ENCODE data around the gene ITGAL.
"Not testable (repeated sequence)": the region's sequence is repeated elsewhere in the genome, so short reads cannot be mapped to it uniquely, and the experiment has no call there.

Gene ITGAL

DNA sequence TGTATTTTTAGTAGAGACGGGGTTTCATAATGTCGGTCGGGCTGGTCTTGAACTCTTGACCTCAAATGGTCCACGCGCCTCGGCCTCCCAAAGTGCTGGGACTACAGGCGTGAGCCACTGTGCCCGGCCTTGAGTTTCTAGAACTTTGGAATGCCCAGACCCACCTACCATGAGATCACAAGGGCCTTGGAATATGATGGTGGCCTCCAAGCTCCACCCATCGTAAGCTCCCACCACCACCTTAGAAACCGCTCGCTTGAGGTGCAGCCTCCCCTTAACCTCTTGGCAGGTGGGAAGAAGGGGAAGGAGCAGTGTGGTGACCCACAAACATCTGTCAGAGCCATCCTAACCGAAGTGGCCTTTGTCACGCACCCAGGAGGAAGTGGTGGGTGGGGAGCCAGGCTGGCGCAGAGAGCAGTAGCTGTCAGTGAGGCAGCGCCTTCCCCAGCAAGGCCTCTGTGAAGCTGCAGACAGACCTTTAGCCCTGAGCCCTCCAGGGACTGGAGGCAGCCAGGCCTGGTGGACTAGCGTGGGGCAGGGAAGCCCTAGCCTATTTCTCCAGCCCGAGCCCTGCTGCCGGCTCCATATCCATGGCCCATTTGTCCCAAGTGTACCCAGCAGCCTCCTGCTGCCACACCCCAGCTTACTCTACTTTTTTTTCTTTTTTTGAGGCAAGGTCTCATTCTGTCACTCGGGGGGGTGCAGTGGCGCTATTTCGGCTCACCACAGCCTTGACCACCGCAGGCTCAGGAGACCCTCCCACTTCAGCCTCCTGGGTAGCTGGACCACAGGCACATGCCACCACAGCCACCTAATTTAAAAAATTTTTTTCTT lies 13.8 kb upstream of the ITGAL start:
- DNase-seq: no peak

DNA sequence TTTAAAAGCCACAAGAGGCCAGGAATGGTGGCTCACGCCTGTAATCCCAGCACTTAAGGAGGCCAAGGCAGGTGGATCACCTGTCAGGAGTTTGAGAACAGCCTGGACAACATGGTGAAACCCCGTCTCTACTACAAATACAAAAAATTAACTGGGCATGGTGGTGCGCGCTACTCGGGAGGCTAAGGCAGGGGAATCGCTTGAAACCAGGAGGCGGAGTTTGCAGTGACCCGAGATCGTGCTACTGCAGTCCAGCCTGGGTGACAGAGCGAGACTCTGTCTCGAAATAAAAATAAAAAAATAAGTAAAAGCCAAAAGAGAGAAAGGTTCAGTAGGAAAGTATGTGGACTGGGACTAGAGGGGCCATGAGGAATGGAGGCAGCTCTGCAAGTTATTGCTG lies 13.1 kb upstream of the ITGAL start:
- no peak for DNase-seq

DNA sequence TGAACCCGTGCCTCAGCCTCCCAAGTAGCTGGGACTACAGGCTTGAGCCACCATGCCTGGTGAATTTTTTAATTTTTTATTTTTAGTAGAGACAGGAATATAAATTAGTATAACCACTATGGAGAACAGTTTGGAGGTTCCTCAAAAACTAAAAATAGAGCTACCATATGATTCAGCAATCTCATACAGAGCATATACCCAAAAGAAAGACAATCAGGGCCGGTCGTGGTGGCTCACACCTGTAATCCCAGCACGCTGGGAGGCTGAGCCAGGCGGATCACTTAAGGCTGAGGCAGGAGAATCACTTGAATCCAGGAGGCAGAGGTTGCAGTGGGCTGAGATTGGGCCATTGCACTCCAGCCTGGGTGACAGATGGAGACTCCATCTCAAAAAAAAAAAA lies 11.1 kb upstream of the ITGAL start:
- DNase-seq: not testable (repeated sequence)

DNA sequence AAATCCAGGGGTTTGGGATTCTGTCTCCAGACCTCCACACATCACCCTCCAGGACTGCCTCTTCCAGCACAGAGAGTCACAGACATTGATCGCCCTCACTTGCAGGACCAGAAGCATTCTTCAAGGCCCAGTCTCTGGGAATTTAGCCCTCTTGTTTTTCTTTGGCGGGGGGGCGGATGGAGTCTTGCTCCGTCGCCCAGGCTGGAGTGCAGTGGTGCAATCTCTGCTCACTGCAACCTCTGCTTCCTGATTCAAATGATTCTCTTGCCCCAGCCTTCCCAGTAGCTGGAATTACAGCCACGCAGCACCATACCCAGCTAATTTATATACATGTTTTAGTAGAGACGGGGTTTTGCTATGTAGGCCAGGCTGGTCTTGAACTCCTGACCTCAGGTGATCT lies 8.5 kb upstream of the ITGAL start:
- DNase-seq: no peak

DNA sequence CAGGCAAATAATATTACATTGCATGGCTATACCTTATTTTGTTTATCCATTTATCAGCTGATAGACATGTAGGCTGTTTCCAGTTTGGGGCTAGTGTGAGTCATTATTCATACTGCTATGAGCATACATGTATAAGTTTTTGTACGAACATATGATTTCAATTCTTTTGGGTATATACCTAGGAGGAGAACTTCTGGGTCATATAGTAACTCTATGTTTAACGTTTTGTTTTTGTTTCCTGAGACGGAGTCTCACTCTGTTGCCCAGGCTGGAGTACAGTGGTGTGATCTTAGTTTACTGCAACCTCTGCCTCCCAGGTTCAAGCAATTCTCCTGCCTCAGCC lies 2.4 kb upstream of the ITGAL start:
- no peak for DNase-seq

DNA sequence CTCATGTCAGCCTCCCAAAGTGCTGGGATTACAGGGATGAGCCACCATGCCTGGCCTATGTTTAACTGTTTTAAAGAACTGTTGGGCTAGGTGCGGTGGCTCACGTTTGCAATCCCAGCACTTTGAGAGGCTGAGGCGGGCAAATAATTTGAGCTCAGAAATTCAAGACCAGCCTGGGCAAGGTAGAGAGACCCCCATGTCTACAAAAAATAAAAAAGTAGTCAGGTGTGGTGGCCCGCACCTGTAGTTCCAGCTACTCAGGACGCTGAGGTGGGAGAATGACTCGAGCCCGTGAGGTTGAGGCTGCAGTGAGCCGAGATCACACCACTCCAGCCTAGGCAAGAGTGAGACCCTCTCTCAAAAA lies 1.9 kb upstream of the ITGAL start:
- no peak for DNase-seq

DNA sequence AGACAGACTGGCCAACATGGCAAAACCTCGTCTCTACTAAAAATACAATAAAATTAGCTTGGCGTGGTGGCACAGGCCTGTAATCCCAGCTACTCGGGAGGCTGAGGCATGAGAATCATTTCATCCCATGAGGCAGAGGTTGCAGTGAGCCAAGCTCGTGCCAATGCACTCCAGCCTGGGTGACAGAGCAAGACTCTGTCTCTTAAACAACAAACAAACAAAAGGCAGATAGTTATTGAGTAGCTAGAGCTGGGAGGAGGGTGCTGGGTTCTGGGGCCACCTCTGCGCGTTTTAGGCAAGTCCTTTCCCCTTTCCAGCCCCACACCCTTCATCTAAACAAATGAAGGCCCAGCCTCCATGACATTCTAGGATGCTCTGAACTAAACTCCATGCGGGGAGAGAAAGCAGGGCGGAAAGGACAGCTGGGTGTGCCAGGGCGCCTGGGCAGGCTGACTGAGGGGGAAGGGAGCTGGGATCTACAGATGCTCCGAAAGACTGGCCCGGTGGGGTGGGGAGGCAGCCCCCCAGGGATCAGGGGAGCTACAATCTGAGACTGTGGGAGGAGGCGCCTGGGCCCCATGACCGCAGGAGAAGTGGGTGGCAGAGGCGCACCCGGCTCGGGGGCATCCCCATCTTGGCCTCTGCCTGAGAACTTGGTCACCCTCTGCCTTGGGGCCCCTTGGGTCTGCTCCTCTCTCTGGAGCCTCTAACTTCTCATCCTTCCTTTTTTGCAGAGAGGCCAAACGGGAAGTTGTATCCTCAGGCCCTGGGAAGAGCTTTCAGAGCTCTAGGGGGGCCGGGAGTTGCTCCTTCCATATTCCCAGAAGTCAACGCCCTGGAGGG lies 910 bp downstream of the ITGAL start:
- DNase-seq: no peak

DNA sequence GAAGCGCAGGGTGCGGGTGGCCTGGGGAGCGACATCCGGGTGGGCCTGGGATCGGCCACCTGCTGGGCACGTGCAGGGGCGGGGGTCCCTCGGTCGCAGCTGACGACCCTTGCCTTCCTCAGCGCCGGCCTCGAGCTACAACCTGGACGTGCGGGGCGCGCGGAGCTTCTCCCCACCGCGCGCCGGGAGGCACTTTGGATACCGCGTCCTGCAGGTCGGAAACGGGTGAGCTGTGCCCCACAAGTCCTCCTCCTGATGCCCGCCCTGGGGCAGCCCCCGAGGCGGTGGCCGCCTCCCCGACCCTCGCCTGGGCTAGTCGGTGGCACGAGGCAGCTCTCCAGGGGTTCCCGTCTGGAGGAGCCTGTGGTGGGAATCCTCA lies 1.5 kb downstream of the ITGAL start:
- no peak for DNase-seq

DNA sequence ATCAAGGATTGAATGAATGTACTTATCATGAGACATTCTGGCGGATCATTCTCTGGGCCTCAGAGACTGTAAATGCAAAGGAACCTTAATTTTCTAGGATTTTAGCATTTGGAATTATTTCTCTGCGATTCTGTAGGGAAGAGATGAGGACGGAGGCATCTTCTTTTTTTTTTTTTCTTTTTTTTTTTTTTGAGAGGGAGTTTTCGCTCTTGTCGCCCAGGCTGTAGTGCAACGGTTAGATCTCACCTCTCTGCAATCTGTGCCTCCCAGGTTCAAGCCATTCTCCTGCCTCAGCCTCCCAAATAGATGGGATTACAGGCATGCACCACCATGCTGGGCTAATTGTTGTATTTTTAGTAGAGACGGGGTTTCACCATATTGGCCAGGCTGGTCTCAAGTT lies 2.1 kb downstream of the ITGAL start:
- no peak for DNase-seq

DNA sequence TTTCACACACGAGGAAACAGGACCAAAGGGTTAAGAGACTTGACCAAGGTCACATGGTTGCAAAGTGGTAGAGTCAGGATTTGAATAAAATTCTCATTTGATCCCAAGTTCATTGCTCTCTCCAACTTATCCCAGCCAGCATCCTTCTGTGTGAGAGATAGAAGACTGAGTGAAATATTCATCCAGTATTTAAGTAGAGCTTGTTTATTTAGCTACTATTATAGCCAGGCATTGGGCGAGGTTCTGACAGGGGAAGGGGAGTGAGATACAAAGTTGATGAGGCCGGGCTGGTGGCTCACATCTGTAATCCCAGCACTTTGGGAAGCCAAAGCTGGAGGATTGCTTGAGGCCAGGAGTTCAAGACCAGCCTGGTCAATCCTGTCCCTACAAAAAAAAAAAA lies 4.4 kb downstream of the ITGAL start:
- DNase-seq: no peak

DNA sequence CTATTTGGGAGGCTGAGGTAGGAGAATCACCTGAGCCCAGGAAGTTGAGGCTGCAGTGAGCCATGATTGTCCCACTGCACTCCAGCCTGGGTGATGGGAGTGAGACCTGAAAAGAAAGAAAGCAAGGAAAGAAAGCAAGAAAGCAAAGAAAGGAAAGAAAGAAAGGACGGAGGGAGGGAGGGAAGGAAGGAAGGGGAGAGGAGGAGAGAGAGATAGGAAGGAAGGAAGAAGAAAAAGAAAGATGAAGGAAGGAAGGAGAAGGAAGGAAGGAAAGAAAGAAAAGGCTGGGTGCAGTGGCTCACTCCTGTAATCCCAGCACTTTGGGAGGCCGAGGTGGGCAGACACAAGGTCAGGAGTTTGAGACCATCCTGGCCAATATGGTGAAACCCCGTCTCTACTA lies 5.2 kb downstream of the ITGAL start:
- DNase-seq: not testable (repeated sequence)

DNA sequence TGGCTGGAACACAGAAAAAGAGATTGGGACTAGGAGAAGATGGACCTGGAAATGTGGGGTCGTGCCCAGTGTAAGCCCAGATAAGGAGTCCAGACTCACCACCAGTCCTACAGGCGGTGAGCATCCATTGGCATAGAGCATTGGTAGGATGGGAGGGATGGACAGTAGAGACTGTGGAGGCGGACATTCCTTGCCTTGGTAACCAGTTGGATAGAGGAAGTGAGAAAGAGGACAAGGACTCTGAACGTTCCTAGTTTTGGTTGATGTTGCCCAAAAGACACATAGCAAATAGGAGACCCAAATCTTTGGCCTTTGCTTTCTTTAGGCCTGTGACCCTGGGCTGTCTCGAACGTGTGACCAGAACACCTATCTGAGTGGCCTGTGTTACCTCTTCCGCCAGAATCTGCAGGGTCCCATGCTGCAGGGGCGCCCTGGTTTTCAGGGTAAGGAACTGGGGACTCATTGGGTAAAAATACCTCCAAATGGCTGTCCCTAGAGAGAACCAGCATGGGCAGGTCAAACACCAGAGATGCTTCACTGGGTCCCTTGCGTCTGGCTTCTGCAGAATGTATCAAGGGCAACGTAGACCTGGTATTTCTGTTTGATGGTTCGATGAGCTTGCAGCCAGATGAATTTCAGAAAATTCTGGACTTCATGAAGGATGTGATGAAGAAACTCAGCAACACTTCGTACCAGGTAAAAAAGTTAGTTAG lies 6.4 kb downstream of the ITGAL start:
- DNase-seq: no peak

DNA sequence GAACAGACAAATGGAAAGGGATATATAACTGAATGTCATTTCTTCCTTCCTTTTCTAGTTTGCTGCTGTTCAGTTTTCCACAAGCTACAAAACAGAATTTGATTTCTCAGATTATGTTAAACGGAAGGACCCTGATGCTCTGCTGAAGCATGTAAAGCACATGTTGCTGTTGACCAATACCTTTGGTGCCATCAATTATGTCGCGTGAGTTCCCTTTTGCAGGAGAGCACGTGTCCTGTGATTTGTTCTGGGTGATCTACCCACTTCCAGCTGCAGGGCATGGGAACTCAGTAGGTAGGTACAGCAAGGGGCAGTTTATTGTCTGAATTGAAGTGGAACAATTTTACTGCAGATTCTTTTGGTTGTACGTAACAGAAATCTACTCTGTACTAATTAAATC lies 8.8 kb downstream of the ITGAL start:
- DNase-seq: no peak

DNA sequence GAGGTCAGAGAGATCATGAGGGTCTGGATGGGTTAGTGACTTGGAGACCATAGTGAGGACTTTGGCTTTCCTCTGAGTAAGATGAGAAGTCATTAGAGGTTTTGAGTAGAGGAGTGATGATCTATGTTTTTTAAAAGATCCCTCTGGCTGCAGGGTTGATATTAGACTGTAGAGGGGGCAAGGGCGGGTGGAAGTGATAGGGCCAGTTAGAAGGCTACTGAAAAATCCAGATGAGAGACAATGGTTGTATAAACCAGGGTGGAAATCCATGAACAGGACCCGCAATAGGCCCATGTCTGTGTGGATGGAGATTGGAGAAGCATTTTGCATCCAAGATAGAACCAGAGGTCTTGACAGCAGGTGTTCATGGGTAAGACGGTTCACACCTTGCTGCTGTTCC lies 9.8 kb downstream of the ITGAL start:
- no peak for DNase-seq

DNA sequence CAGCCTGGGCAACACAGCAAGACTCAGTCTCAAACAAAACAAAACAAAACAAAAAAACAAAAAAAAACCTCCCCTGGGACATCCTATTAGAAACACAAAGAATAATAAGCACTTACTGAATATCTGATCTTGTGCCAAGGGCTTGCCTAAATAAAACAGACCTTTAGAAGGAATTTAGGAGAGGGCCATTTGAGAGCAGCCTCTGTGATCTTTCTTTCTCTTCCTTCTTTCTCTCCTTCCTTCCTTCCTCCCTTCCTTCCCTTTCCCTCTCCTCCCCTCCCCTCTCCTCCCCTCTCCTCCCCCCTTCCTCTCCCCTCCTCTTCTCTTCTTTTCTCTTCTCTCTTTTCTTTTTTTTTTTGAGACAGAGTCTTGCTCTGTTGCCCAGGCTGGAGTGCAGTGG lies 12.3 kb downstream of the ITGAL start:
- no peak for DNase-seq

DNA sequence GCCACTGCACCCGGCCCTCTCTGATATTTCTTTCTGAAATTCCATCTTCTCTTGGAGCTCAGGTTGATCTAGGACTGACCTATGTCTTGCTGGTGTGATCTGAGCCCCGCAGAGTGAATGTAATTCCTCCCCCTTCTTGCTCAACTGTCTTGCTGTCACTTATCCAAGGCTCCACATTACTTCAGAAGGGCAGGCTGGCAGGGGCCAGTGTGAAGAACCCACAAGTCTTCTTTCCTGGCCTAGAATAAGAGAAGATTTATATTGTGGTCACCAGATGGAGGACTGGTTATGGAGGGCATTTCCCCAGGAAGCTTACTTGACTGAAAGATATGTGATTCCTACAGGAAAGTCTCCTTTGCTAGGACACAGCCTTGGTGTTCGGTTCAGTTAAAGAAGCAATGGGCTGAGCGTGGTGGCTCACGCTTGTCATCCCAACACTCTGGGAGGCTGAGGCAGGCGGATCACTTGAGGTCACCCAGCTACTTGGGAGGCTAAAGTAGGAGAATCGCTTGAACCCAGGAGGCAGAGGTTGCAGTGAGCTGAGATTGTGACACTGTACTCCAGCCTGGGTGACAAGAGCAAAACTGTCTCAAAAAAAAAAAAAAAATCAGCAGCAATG lies 13.4 kb downstream of the ITGAL start:
- DNase-seq: no peak

DNA sequence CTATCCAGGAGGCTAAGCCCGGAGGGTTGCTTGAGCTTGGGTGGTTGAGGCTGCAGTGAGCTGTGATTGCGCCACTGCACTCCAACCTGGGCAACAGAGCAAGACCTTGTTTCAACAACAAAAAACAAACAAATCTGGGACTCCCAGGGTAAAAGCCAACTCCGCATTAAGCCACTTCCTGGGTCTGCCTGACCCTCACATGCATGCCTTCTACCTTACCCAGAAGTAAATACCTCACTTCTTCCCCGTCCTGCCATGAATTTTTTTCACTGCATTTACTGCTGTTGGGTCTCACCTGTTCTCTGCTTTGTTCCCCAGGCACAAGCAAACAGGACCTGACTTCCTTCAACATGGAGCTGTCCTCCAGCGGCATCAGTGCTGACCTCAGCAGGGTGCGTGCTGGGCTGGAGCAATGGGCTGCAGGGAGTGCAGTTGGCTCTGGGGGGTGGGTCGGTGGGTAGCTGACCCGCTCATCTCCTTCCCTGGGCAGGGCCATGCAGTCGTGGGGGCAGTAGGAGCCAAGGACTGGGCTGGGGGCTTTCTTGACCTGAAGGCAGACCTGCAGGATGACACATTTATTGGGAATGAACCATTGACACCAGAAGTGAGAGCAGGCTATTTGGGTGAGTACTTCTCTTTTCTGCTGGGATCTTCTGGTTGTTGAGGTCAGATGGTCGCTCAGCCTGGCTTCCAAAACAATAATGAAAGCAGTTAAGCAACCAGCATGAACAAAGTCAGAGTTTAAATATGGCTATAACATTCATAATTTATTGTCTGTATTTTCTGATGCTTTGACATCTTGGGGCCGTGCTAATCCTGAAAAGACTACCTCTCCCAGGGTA lies 16.4 kb downstream of the ITGAL start:
- no peak for DNase-seq

DNA sequence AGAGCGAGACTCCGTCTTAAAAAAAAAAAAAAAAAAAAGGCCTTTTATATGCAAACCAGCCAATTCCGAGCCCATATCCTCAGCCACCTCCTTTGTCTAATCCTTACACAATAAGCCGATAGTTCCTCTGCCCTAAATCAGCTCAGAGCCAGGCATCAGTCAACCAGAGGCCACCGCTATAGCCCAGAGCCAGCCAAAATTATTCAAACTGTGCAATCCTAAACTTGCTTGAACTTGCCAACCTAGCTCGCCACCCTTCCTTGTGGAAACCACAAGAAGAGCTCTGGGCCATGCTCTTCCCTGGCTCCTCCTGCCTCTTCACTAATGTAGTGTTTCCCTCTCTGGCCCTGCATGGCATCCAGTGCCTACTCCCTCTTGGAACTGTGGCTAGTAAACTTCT lies 17.7 kb downstream of the ITGAL start:
- no peak for DNase-seq

DNA sequence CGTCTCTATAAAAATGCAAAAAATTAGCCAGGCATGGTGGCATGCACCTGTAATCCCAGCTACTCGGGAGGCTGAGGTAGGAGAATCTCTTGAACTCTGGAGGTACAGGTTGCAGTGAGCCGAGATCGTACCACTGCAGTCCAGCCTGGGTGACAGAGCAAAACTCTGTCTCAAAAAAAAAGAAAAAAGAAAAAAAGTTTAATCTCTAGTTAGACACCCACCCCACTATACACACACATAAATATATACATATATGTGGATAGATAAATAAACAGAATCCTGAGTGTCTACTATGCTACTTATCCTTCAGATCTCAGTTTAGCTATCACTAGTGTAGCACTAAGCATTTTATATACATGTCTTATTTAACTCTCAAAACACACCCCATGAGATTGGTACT lies 18.7 kb downstream of the ITGAL start:
- no peak for DNase-seq

DNA sequence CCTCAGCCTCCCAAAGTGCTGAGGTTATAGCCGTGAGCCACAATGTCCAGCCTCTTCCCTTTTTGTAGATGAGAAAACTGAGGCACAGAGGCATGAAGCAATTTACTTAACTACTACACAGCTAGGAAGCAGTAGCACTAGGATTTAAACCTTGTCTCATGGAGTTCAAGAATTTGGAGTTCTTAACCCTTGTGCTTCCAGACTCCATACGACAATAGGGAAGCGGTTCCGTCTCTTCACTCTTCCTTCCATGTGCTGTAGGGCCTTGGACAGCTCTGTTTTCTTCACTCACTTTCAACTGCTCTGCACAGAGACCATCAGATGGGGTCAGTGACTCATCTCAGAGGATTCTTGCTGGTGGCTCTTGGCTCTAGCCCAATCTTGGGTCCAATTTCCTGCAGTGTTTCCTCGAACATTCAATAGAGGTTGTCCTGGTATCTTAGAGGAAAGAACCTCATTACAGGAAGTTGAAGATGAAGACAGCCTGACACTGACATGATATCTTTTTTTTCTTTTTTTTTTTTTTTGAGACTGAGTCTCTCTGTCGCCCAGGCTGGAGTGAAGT lies 19.3 kb downstream of the ITGAL start:
- DNase-seq: no peak

DNA sequence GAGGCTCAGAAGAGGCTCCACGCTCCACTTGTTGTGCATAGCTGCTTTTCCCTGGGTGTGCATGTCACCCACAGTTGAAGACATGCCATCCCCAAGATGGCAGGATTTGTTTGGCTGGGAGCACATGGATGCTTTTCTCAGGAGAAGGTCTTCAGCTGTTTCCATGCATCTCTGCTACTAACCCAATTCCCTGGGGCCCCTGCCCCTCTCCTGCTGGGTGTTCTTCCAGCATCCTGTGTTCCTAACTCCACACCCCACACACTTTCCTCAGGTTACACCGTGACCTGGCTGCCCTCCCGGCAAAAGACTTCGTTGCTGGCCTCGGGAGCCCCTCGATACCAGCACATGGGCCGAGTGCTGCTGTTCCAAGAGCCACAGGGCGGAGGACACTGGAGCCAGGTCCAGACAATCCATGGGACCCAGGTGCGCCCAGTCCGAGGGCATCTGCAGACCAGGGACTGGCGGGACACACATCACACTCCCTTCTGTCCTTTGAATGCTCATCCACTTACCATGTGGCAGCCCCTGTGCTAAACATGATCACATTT lies 21.5 kb downstream of the ITGAL start:
- no peak for DNase-seq

DNA sequence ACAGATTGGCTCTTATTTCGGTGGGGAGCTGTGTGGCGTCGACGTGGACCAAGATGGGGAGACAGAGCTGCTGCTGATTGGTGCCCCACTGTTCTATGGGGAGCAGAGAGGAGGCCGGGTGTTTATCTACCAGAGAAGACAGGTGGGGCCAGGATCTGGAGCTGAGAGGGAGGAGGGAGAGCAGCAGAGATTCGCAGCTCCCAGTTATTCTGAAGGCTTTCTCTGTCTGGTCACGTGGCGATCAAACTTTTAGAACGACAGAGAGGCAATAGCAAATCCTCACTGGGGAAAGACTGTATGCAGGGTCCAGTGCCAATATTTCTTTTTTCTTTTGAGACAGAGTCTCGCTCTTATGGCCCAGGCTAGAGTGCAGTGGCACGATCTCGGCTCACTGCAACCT lies 22.2 kb downstream of the ITGAL start:
- DNase-seq: no peak
